Jurkat, Clone E6-1 (cell line): ENCODE measurements around the gene SLC29A3.
"Not testable (repeated sequence)": the region's sequence is repeated elsewhere in the genome, so short reads cannot be mapped to it uniquely, and the experiment has no call there.

Experiments
- DNase-seq: peaks from one replicate; pipeline ENCODE4 v3.0.0-alpha.2; 2011; ENCODE audit warnings: low read depth, low spot score
- H3K4me3 ChIP-seq: 2 replicates; pipeline ENCODE4 v1.5.1; 2011; ENCODE audit warnings: mild to moderate bottlenecking, low read length, control low read depth, moderate library complexity

The SLC29A3 gene

GRCh38 chr10:71358277-71358676 lies 39.2 kb downstream of the SLC29A3 start:
- no peak for DNase-seq
- no peak overlapping the region for H3K4me3 ChIP-seq

GRCh38 chr10:71358906-71359305 lies 39.8 kb downstream of the SLC29A3 start:
- not testable (repeated sequence) for DNase-seq, H3K4me3 ChIP-seq

- DNase-seq = no peak
- H3K4me3 ChIP-seq = no peak overlapping the region
Observed at GRCh38 chr10:71359364-71360046, 40.4 kb downstream of the SLC29A3 start.

- H3K4me3 ChIP-seq = no peak overlapping the region
- no peak for DNase-seq
Observed at GRCh38 chr10:71360735-71361134, 41.7 kb downstream of the SLC29A3 start.

- DNase-seq = no peak
Observed at GRCh38 chr10:71361581-71361980, 42.5 kb downstream of the SLC29A3 start.

GRCh38 chr10:71362141-71362540 lies 43.1 kb downstream of the SLC29A3 start:
- DNase-seq = no peak

More at GRCh38 chr10:71361581-71361980, 42.5 kb downstream of the SLC29A3 start:
- H3K4me3 ChIP-seq = no peak overlapping the region

GRCh38 chr10:71363936-71364335 lies 44.9 kb downstream of the SLC29A3 start:
- H3K4me3 ChIP-seq = no peak overlapping the region
- no peak for DNase-seq

More at GRCh38 chr10:71362141-71362540, 43.1 kb downstream of the SLC29A3 start:
- H3K4me3 ChIP-seq = no peak overlapping the region

GRCh38 chr10:71365366-71365765 lies 46.3 kb downstream of the SLC29A3 start:
- no peak overlapping the region for H3K4me3 ChIP-seq
- DNase-seq = no peak

GRCh38 chr10:71366690-71367089 lies 47.6 kb downstream of the SLC29A3 start:
- no peak for DNase-seq
- no peak overlapping the region for H3K4me3 ChIP-seq

- no peak for DNase-seq
Observed at GRCh38 chr10:71367271-71367670, 48.2 kb downstream of the SLC29A3 start.

GRCh38 chr10:71368176-71368575 lies 49.1 kb downstream of the SLC29A3 start:
- DNase-seq = no peak
- no peak overlapping the region for H3K4me3 ChIP-seq

More at GRCh38 chr10:71367271-71367670, 48.2 kb downstream of the SLC29A3 start:
- no peak overlapping the region for H3K4me3 ChIP-seq

GRCh38 chr10:71368643-71369042 lies 49.6 kb downstream of the SLC29A3 start:
- H3K4me3 ChIP-seq = no peak overlapping the region
- peak; percentile 59 for DNase-seq

GRCh38 chr10:71369602-71370001 lies 50.5 kb downstream of the SLC29A3 start:
- no peak overlapping the region for H3K4me3 ChIP-seq
- no peak for DNase-seq

GRCh38 chr10:71370031-71370430 lies 51.0 kb downstream of the SLC29A3 start:
- DNase-seq = no peak
- H3K4me3 ChIP-seq = no peak overlapping the region

- H3K4me3 ChIP-seq = no peak overlapping the region
- no peak for DNase-seq
Observed at GRCh38 chr10:71371750-71372166, 52.7 kb downstream of the SLC29A3 start.

GRCh38 chr10:71372882-71373495 lies 53.9 kb downstream of the SLC29A3 start:
- no peak overlapping the region for H3K4me3 ChIP-seq
- no peak for DNase-seq

- no peak overlapping the region for H3K4me3 ChIP-seq
- DNase-seq = no peak
Observed at GRCh38 chr10:71374481-71375233, 55.6 kb downstream of the SLC29A3 start.

GRCh38 chr10:71375952-71376351 lies 56.9 kb downstream of the SLC29A3 start:
- no peak overlapping the region for H3K4me3 ChIP-seq
- no peak for DNase-seq

GRCh38 chr10:71378336-71379117 lies 59.5 kb downstream of the SLC29A3 start:
- no peak overlapping the region for H3K4me3 ChIP-seq
- DNase-seq = no peak
